Adrenal gland (tissue), 12 donors: ENCODE data around the gene KCNAB1. TPM values are rescaled to one million over a fixed set of nuclear protein-coding genes. Genes with fewer than 3 reads are reported as not detected.

Experiments used
- DNase-seq, 7 donors: peaks; one replicate each; pipeline ENCODE4 v3.0.0-alpha.2; 2019 to 2020
- H3K27ac ChIP-seq, 5 donors: fragments of 200-600 bp; sonication (generic) in 4 of 5; 1 replicate in 3 of 5; 2 replicates in 2 of 5; pipeline versions ENCODE4 v1.5.1 to v1.8.0; 2016 to 2020; ENCODE audit warnings: mild to moderate bottlenecking in 1 of 5
- H3K27me3 ChIP-seq: fragments of 200-600 bp; 2 replicates; pipeline ENCODE4 v1.8.0; 2021
- H3K36me3 ChIP-seq, 2 donors: fragments of 200-600 bp; replicated peaks in 1 of 2; 1 replicate in 1 of 2; 2 replicates in 1 of 2; pipeline versions ENCODE4 v1.5.1 to v1.8.0; 2018 to 2022
- H3K4me1 ChIP-seq, 2 donors: fragments of 200-600 bp; replicated peaks in 1 of 2; 1 replicate in 1 of 2; 2 replicates in 1 of 2; pipeline versions ENCODE4 v1.5.1 to v1.8.0; 2018 to 2021
- H3K4me3 ChIP-seq, 4 donors: fragments of 200-600 bp; sonication (generic) in 3 of 4; one replicate each; pipeline ENCODE4 v1.5.1; 2016 to 2018
- H3K9me3 ChIP-seq, 3 donors: fragments of 200-600 bp; sonication (generic) in 1 of 3; replicated peaks in 1 of 3; 1 replicate in 2 of 3; 2 replicates in 1 of 3; pipeline versions ENCODE4 v1.5.1 to v1.8.0; 2016 to 2021
- POLR2A ChIP-seq, 2 donors: fragments of 450-650 bp; IDR thresholded peaks; one replicate each; pipeline ENCODE4 v1.6.1; 2017; ENCODE audit warnings: antibody characterized with exemption in 2 of 2, mild to moderate bottlenecking in 2 of 2, moderate library complexity in 1 of 2
- WGBS, 4 donors: extraction: QIAGEN DNeasy Blood & Tissue Kit in 2 of 4; methylation state at CpG; one replicate each; pipeline versions ENCODE4 v1.1.5 to v1.1.7; 2013 to 2017; 5-methylcytosine and 5-hydroxymethylcytosine counted together
- intact Hi-C, 2 donors: fragments of 100-400 bp; cut with DNase I; formaldehyde crosslinking; loops; one replicate each; pipeline versions ENCODE4 v1.14.1 to v1.15.0; 2022 to 2023
- polyA plus RNA-seq, 3 donors: library from polyadenylated mRNA; stranded (reverse); fragments of 200-250 nt in 2 of 3; fragments of 350-450 nt in 1 of 3; fragmentation: Illumina TruSeq in 1 of 3; extraction: RNeasy Lipid Tissue Mini Kit (QIAGEN cat#74804) in 1 of 3; gene quantifications; one replicate each; pipeline ENCODE4 v1.2.3, GENCODE V29; 2013 to 2014
- total RNA-seq, 9 donors: library from RNA; depleted of rRNA in 4 of 9; stranded (reverse); fragments of >200 nt in 4 of 9; fragments of 120-200 nt in 1 of 9; fragmentation: NEBNext Ultra II Directional in 1 of 9; extraction: Animal tissue kit (Norgen Biotek cat#: 25700) in 1 of 9; gene quantifications; one replicate each; pipeline versions ENCODE4 v1.1.0 to v1.2.4, GENCODE V29; 2013 to 2023
- TF ChIP-seq, protein P1 (sequence below), 6 experiments: fragments of 450-650 bp in 4 of 6; fragments of 200-600 bp in 2 of 6; sonication (generic) in 1 of 6; IDR thresholded peaks; 1 replicate in 5 of 6; 2 replicates in 1 of 6; pipeline versions ENCODE4 v1.5.1 to v1.8.0; 2016 to 2021; ENCODE audit warnings: antibody characterized with exemption in 6 of 6, mild to moderate bottlenecking in 2 of 6, moderate library complexity in 1 of 6
- donor health status: healthy with polysubstance abuse.
- donor health status: Bipolar disorder and iron deficiency.
- donor health status: DM: yes; HTN: yes; CAD: no.
- donor health status: DM: no; HTN: no; CAD: no.
- donor health status: DM: no; HTN: no; CAD: no.
- donor health status: DM: yes; HTN: yes; CAD: no.

Gene KCNAB1
- total and polyA plus RNA-seq, 12 donors = 0.36 to 5.0 (median 1.5) TPM

DNA sequence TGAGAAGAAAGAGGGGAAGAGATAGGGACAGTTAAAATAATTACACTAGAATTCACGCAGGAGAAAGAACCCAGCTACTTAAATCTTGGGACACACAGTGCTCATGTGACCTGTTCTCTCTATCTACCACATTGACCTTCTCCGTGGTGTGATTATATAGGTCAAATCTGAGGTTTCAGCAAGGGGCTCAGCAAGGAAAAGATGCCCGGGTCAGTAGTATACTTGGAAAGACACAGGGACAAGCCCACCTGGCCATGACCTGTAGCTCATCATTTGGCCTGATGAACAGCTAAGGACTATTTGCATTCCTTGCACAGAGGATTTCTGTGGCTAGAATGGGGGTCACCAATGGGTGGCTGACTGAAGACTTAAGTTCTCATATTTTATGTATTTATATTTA is 362.6 kb downstream of the KCNAB1 start:
- TF ChIP-seq, protein P1, sequence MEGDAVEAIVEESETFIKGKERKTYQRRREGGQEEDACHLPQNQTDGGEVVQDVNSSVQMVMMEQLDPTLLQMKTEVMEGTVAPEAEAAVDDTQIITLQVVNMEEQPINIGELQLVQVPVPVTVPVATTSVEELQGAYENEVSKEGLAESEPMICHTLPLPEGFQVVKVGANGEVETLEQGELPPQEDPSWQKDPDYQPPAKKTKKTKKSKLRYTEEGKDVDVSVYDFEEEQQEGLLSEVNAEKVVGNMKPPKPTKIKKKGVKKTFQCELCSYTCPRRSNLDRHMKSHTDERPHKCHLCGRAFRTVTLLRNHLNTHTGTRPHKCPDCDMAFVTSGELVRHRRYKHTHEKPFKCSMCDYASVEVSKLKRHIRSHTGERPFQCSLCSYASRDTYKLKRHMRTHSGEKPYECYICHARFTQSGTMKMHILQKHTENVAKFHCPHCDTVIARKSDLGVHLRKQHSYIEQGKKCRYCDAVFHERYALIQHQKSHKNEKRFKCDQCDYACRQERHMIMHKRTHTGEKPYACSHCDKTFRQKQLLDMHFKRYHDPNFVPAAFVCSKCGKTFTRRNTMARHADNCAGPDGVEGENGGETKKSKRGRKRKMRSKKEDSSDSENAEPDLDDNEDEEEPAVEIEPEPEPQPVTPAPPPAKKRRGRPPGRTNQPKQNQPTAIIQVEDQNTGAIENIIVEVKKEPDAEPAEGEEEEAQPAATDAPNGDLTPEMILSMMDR (IDR thresholded peaks at IDR 0.05) = no peak
- TF ChIP-seq POLR2A (IDR thresholded peaks at IDR 0.05) = no peak
- Histone ChIP-seq H3K36me3 (no peaks in the 10 kb centered on the region), H3K4me3 (no peak overlapping the region), H3K4me1 (peaks cover 0 to 9% of the 10 kb centered on the region in 2 donors), H3K9me3 (no peaks in the 10 kb centered on the region), H3K27ac (no peak overlapping the region), H3K27me3 (no peaks in the 10 kb centered on the region)
- 81 to 92% (median 86%) methylated on average over 3 of the region's 3 CpGs for WGBS, 4 donors
- no peak for DNase-seq
- intact Hi-C loops = no loop called here

DNA sequence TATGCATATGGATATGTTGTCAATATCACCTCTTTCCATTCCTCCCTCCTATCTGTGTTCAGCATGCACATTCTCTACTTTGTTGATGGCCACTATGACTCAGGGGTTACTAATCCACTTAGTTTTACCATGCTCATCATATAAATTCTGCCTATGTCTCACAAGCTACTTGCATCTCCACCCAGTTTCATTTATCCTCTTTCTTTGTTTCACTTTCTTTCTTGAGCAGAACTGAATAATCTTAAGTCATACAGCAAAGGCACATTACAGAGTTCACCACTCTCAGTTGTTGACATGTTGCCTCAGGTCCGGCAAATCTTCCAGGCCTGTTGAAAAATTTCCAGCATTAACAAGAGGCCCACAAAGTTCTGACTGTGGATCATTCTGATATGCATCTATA is 363.0 kb downstream of the KCNAB1 start:
- no peaks in the 10 kb centered on the region for H3K27me3 ChIP-seq
- TF ChIP-seq, protein P1 (IDR thresholded peaks at IDR 0.05) = no peak
- TF ChIP-seq POLR2A (IDR thresholded peaks at IDR 0.05) = no peak
- H3K27ac ChIP-seq = peak overlapping the region in 1 of 5 donors; percentile 22
- no peaks in the 10 kb centered on the region for H3K36me3 ChIP-seq
- no peak overlapping the region for H3K4me3 ChIP-seq
- no peak for DNase-seq
- H3K4me1 ChIP-seq = peaks cover 0 to 9% of the 10 kb centered on the region in 2 donors
- H3K9me3 ChIP-seq = no peaks in the 10 kb centered on the region
- WGBS, 4 donors = 58 to 72% (median 65%) methylated on average over 1 of the region's 1 CpG
- intact Hi-C loops = no loop called here

DNA sequence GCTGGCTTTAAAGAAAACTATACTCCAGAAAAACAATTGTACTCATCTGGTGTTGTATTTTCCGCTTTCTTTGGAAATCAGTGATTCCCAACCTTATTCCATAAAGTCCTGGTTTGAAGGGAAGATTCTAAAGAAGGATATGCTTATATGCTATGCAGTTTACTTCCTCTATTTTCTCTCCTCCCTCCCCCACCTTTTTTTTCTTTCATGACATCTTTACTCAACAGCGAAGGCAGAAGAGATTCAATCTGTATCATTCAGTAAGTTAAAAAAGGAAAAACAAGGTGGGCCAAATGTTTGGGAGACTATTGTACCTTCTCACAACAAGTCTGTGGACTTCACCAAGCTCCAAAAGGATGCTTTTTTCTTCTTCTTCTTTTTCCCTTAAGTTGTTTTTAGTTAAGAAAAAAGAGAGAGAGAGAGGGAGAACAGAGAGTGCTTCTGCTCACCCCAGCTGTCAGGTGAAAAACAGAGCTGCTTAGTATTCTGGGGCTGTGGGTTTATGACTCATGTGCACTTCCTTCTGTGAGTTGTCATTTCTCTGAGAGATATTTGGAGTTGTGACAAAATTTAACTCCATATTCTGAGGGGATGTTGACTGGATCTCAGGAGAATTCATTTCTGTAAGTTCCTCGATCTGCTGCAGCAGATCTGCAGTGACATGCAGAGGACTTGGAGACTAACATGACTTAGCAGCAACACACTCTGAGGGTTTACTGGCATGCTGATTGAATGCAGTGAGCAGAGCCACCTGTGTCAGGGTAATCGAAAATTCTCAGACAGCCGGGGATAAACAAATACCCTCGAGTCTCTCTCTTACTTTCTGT is 363.8 kb downstream of the KCNAB1 start:
- Histone ChIP-seq H3K4me3 (no peak overlapping the region), H3K27me3 (no peaks in the 10 kb centered on the region), H3K27ac (peak overlapping the region in 1 of 5 donors; percentile 22), H3K36me3 (no peaks in the 10 kb centered on the region), H3K4me1 (peaks cover 0 to 9% of the 10 kb centered on the region in 2 donors), H3K9me3 (no peaks in the 10 kb centered on the region)
- DNase-seq = peak in 1 of 7 donors; percentile 7
- WGBS, 4 donors = 36 to 51% (median 44%) methylated on average over 6 of the region's 6 CpGs
- intact Hi-C loops = no loop called here
- no peak for TF ChIP-seq POLR2A (IDR thresholded peaks at IDR 0.05)
- TF ChIP-seq, protein P1 (IDR thresholded peaks at IDR 0.05) = no peak

DNA sequence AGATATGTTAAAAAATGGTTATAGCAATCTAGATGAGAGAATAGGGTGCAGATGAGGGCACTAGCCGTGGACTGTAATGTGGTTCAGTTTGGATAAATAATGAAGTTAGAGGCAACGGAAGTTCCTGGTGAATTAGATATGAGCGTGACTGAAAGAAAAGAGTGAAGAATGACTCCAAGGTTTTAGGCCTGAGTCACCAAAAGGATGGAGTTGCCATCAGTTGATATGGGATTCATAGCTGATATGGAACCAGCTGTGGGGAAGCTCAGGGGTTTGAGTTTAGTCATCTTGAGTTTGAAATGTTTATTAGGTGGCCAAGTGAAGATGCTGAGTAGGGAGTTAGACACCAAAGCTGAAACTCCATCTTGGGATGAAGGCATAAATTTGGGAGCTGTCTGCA is 368.4 kb downstream of the KCNAB1 start:
- H3K36me3 ChIP-seq = no peaks in the 10 kb centered on the region
- no peak overlapping the region for H3K27ac ChIP-seq
- intact Hi-C loops = no loop called here
- no peaks in the 10 kb centered on the region for H3K27me3 ChIP-seq
- DNase-seq = no peak
- no peaks in the 10 kb centered on the region for H3K9me3 ChIP-seq
- WGBS, 4 donors = 94 to 96% (median 95%) methylated on average over 3 of the region's 3 CpGs
- peaks cover 0 to 3% of the 10 kb centered on the region in 2 donors for H3K4me1 ChIP-seq
- no peak for TF ChIP-seq POLR2A (IDR thresholded peaks at IDR 0.05)
- TF ChIP-seq, protein P1 (IDR thresholded peaks at IDR 0.05) = no peak
- H3K4me3 ChIP-seq = no peak overlapping the region
